Activated CD8-positive, alpha-beta memory T cell treated with anti-CD3 and anti-CD28 coated beads for 1 hour (primary cell): ENCODE data around the gene ACER1.
"Not testable (repeated sequence)": the region's sequence is repeated elsewhere in the genome, so short reads cannot be mapped to it uniquely, and the experiment has no call there.

Source experiments
- DNase-seq, 2 donors: peaks; one replicate each; pipeline ENCODE4 v3.0.0-alpha.2; 2020; ENCODE audit warnings: low read depth in 1 of 2; ENCODE audit errors: extremely low read depth in 1 of 2

Gene ACER1

GRCh38 chr19:6358003-6358402 is 24.6 kb upstream of the ACER1 start:
- no peak for DNase-seq

GRCh38 chr19:6357174-6357573 is 23.8 kb upstream of the ACER1 start:
- DNase-seq = no peak

GRCh38 chr19:6355321-6356040 is 22.1 kb upstream of the ACER1 start:
- DNase-seq = not testable (repeated sequence)

GRCh38 chr19:6354098-6354674 is 20.8 kb upstream of the ACER1 start:
- DNase-seq = no peak

GRCh38 chr19:6352381-6353165 is 19.2 kb upstream of the ACER1 start:
- DNase-seq = no peak

GRCh38 chr19:6350688-6351087 is 17.3 kb upstream of the ACER1 start:
- DNase-seq = no peak

GRCh38 chr19:6349271-6349670 is 15.9 kb upstream of the ACER1 start:
- not testable (repeated sequence) for DNase-seq

GRCh38 chr19:6343462-6343861 is 10.1 kb upstream of the ACER1 start:
- DNase-seq = no peak

GRCh38 chr19:6340493-6341201 is 7.2 kb upstream of the ACER1 start:
- DNase-seq = no peak

GRCh38 chr19:6334490-6335285 is 1.3 kb upstream of the ACER1 start:
- DNase-seq = no peak

GRCh38 chr19:6326815-6327214 is 6.6 kb downstream of the ACER1 start:
- no peak for DNase-seq

GRCh38 chr19:6325614-6326013 is 7.8 kb downstream of the ACER1 start:
- DNase-seq = no peak

GRCh38 chr19:6324757-6325156 is 8.7 kb downstream of the ACER1 start:
- DNase-seq = no peak

- no peak for DNase-seq
These were observed 11.1 kb downstream of the ACER1 start for GRCh38 chr19:6322284-6322683.

- DNase-seq = no peak
These were observed 14.0 kb downstream of the ACER1 start for GRCh38 chr19:6319376-6319775.

- no peak for DNase-seq
These were observed 14.6 kb downstream of the ACER1 start for GRCh38 chr19:6318772-6319171.

GRCh38 chr19:6315646-6316045 is 17.8 kb downstream of the ACER1 start:
- not testable (repeated sequence) for DNase-seq

- DNase-seq = no peak
These were observed 19.9 kb downstream of the ACER1 start for GRCh38 chr19:6313398-6313969.

GRCh38 chr19:6312018-6312417 is 21.4 kb downstream of the ACER1 start:
- no peak for DNase-seq

- no peak for DNase-seq
These were observed 35.0 kb downstream of the ACER1 start for GRCh38 chr19:6298413-6298812.
